ENCODE measurements around the gene TUBA4A.

The TUBA4A gene

DNA sequence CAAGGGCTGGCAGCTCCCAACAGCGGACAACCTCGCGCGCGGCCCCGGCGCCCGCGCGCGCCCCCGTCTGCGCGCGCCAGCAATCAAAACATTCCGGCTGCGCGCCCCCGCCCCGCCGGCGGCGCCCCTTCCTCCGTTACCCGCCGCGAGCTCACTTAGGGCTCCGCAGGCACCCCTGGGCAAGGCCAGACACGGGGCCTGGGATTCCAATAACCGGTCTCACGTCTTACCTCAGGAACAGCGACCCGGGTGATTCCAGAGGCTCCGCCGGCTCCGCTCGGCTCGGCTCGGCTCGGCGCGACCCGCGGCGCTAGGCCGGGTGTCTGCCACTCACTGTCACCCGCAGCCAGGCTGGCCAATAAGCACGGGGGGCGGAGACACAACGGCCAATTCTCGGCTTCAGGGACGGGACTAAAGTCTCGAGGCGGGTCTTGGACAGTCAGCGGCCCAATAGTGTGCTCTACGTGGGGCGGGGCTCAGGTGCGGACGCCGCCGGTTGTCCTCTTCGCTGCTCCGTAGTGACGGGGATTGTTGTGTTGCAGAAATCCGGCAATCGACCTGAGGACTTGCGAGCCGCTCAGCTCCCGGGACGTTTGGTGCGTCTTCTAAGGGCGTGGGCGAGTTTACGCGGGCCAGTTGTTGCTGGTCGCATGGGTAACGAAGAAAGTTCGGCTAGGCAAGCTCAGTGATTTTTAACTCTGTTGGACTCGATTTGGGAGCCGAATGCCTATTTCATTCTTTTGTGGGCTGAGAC is 24.2 kb downstream of the TUBA4A start, which contains the start of the genes ANKZF1 and ATG9A:
Gene ANKZF1, plus strand, starts transcription at position 502 of the 754 bp plus-strand sequence. CDS start 452 bp downstream, outside the sequence.
Gene ATG9A, minus strand, starts transcription at position 332 of the 754 bp plus-strand sequence. CDS start 1,612 bp downstream, outside the sequence.
- peak; percentile 96 for FAIRE-seq

DNA sequence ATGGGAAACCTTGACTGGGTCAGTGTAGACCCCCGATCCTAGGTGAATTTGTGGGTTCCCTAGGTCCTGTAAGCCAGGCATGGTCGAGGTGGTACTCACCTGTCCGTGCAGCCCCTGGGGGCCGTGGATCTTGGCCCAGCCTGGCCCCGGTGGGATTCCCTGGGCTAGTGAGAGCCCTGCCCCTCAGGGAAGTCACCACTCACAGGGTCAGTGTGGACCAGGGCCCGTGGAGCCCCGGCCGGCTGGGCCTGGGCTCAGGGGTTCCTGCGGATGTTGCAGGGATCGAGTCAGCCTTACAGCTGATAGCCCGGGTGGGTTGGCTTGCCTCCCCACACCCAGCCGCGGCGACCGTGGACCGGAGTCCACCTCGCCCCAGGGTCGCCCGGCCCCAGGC is 24.8 kb downstream of the TUBA4A start:
- no peak for FAIRE-seq

DNA sequence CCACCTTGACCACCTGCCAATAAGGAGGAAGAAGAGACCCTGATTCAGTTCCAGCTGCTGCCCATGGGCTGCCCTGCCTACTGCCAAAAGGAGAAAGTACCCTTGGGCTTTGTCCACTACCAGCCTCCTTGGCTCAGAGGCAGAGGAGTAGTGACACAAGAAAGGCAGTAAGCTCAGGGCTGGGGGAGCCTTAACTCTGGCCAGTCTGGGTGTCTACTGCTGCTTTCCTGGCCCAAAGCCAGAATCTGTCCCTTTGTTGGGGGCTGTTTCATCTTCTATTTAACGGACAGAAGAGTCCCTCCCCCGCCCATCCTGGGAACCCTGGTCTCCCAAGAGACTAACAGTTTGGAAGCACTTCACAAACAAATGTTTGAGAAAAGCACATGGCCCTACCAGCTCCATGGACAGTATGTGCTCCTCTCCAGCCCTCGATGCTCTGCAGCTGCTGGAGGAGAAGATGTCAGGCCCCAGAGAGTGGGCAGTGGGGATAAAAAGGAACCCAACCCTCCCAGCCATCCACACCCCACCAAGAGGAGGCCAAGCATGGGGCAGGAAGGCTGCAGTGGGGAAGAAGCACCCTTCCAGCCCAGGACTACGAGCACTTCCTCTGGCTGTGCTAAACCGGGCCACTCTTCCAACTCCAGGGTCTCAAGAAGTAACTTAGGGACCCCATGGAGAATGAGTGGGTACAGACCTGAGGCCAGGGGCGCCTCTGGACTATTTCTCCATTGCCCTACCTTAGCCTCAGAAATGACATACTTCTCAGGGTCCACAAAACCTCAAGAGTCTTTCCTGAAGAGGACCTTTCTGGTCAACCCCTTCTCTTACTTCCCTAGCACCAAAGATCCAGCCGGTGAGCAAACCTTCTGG is 25.4 kb downstream of the TUBA4A start:
- FAIRE-seq, result no peak

DNA sequence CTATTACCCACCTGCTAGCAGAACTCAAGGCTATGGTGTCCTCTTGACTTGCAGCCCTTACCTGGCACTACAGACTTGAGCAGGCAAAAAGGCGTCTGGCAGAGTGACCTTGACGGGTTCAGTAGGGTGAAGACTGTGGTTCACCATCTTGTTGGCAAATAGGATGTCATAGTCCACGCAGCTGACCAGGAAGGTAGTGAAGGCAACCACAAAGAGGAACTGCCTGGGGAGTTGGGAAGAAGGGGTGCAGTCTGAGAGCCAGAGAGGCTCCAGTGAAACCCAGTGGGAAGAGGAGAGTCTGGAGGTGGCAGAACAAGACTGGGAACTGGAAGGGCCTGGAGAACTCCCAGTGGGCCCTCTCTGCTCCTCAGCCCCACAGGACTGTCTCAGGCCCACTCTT is 28.4 kb downstream of the TUBA4A start:
- FAIRE-seq, result no peak

DNA sequence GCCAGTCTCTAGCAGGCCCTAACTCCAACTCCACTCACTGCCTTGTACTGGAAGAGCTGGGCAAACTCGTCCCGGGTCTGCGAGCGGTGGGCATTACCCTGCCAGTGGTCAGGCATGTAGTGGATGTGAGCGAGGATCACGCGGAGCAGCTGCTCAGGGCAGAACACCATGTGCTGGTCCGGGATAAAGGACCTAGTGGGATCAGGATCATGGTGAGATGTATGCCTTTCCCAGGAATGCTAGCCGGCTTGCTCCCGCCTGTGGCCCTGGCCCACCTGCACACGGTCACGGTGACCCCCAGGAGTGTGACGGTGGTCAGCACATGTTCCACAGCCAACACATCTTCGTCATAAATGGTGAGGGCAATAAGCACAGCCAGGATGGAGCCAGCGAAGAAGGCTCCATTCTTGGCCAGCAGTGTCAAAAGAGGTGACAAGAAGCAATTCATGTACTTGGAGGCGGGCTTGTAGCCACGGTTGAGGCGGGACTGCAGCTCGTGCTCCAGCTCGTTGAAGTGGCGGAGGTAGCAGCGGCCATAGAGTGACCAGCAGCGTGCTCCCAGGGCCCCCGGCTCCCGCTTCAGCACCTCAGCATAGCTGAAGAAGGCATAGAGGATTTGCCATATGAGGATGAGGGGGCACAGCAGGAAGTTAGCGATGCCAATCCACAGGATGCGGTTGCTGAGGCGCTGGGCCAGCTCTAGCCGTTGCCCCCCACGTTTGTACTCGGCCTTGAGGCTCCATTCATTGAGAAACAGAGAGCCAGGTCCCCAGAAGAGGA is 29.7 kb downstream of the TUBA4A start:
- FAIRE-seq, result no peak

DNA sequence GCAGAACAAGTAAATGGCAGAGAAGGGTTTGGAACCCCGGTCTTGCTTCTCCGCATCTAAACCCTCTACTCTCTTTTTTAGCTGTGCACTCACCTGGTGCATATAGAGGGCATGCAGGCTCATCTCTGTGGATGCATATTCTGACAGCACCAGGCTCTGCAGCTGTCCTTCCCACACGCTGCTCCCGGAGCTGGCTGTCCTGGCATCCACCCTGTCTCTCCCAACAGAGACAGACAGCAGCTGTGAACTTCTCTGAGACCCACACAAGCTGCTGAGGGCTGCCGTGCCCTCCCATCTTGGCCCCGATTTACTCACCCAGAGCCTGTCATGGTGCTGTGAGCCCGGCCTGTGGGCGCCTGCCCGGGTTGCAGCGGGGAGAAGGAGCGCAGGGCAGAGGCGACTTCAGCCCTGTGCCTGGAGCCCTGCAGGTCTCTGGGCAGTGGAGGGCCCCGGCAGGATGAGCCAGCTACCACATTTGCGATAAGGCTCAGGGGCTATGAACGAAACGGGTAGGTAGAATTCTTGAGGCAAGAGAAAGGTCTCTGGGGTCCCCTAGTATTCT is 31.7 kb downstream of the TUBA4A start:
- no peak for FAIRE-seq

DNA sequence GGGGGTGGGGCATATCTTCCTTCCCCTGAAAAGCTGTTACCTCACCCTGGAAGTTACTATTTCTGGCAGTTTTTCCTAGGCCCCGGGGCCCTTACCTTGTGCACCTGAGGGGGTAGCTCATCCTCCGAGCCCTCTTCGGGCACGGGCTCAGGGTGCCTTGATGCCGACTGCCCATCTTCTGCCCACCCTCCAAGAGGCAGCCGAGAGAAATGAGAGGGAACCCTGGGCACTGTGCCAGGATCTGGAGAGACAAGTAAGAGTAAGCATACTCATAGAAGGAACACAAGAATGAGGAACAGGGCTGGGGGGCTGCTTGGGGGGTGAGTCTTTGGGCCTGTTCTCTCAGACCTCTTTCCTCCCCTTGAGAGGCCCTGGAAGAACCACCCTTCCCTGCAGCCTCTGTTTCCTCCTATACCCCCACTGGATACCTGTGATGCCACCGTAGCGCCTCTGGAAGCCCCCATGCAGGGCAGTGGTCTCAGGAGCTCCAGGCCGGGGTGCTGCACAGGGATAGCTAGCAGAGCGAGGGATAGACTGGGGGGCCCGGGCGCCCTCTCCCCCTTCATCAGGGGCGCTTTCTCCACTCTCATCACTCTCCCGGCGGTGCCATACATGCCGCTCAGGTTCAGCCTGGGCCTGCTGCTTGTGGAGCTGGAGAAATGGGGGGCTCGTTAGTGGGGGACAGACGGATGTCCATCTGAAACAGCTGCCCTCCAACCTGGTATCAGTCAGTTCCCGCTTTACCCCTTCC is 32.9 kb downstream of the TUBA4A start:
- FAIRE-seq, result no peak

DNA sequence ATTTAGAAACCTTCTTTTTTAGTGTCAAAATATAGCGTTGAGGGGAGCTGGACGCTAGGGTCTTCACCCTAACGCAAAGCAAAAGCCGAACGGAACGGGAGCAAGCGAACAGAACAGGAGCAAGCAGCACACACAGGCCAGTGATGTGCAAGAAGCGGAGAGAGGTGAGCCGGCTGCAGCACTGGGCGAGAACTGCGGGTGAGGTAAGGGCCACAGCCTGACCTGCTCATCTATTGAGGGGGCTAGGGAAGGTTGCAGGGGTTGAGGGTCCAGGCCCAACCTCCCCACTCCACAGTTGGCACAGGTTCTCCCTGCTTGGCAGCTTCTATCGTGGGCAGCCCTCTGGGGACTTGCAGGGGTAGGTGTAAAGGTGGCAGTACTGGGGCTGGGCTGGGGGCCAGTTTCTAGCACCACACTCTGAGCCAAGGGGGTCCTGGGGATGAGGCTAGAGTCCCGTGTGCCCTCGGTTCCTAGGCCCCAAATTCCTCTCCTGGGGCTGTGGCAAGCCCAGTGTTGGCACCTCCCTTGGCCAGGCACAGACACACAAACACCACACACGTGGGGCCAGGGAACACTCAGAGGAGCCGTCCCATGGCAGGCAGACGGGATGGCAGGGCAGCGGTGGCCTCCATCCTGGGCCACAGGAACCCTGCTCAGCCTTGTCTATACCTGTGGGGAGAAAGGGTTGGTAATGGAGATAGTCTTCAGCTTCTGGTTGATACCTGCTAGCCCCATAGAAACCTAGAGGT is 33.8 kb downstream of the TUBA4A start:
- FAIRE-seq, result no peak

DNA sequence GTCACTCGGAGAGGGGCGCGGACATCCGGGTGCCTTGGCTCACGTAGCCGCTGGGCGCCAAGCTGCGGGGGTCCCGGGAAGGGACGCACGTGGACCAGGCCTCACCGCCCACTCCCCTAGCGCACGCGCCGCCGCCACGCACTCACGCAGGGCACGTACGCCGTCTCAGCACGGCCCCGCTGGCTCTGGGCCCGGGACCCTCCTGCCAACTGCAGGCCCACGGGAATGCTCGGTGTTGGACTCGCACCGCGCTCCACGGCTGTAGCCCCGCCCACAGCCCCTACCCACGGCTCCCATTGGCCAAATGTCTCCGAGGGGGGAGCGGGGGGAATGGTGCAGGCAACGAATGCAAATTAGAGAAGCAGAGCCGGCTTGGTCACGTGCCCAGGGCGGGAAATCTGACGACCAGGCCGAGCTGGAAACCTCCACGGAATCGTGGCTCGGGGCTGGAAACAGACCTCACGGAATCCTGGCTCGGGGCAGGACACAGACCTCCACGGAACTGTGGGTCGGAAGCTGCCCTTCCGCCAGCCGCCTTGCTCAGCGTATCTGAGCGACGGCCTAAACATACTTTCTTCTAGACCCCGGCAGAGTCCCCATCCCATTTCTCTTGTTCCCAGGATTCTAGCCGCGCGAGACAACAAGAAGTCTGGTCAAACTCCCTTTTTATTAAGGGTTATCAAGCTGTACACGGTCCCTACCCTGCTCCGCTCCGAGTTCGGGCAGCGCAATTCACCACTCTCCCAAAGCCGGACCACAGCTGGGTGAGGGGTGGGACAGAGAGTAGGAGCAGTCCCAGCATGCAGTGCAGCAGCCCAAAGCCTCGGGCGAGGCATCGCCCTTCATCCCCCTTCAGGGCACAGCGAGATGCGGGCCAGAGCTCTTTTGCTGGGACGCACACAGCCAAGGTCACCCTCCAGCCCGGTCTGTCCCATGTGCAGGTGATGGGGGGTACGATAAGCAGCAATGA is 34.7 kb downstream of the TUBA4A start, which contains the start of gene ABCB6:
Gene ABCB6, minus strand, starts transcription at position 227 of the 970 bp plus-strand sequence. CDS start 285 bp downstream, outside the sequence.
- FAIRE-seq, result no peak

DNA sequence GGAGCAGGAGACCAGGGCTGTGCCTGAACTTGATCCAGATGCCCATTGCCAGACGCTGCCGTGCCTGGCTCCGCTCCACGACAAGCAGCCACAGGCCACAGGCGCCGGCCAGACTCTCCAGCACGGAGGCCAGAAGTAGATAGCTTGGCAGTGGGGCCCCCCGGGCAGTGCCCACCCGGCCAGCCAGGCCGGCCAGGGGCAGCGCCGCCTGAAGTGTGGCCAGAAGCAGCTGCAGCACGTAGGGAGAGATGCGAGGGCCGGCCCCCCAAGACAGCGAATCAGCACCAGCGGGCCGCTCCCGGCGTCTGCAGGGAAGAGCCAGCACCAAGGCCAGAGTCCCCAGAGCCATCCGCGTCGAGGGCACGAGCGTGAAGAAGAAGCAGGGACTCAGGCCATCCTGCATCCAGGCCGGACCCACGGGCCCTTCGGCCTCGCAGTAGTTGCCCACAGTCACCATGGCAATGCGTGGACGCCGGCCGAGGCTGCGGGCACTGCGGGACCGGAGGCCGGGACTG is 35.4 kb downstream of the TUBA4A start:
- FAIRE-seq, result no peak

DNA sequence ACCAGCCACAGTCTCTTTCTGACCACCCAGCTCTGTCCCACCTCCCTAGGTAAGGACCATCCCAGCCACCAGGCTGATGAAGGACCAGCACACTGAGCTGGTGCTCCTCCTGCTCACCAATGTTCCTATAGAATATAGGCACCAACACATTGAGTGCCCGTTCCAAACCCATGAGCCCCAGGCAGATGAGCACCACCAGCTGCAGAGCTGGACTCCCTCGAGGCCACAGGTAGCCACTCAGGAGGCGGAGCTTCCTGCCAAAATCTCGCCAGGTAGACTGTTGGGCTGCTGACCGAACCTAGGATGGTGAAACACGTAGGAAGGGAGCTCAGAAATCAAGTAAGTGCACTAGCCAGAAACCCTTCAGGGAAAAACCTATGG is 37.2 kb downstream of the TUBA4A start:
- no peak for FAIRE-seq

DNA sequence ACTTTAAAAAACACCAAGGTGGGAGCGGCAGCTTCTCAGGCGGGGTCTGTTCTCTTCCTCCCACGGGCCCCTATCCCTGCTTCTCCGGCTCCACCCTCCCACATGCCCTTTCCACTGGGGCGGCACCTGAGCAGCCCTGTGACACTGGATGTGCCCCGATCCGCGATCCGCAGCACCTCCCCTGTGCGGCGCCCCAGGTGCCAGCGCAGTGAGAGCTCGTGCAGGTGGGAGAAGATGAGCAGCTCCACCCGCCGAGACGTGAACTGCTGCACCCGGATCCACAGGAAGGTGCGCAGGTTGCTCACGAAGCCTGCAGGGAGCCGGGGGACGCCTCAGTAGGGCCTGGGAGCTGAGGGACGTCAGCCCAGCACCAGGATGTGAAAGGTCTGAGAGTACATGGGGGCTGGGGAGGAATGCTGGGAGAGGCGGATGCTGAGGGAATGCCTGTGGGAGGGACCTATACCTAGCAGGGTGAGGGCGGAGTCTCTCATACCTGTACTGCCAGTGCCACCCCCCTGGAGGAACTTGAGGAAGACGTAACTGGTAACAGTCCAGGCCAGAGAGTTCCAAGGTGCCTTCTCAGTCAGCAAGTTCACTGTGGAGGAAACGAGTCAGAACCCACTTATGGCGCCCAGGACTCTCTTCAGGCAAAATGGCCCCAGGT is 37.7 kb downstream of the TUBA4A start:
- FAIRE-seq, result no peak

DNA sequence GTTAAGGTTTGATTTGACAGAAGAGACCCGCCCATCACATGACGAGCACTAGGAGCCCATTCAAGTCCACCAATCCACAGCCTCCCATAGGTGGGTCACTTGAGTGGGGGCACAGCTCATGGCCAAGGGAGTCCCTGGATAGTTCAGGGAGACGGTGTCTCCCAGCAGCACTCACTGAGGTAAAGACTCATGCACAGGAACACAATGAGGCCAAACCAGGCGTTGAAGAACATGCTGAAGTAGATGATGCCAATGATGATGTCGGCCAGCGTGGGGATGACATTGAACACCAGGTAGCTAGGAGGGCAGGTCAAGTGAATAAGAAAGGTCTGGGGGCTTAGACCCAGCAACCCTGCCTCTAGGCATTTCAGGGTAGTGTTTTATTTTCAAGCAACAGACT is 38.9 kb downstream of the TUBA4A start:
- FAIRE-seq, result no peak

DNA sequence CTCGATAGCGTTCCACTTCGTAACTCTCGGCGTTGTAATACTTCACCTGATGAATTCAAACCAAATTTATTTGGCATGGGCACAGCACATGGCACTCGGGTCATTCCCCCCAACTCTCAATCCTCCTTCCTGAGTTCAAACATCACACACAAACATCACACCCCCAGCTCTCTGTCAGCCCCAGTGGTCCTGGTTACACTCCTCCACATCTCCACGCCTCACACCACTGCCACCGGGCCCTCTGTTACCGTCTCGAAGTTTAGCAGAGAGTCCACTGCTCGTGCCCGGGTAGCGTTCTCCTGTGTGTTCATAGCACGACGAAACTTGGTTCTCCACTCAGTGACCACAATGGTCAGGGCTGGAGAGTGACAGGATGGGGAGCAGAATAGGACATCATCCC is 39.6 kb downstream of the TUBA4A start:
- no peak for FAIRE-seq

DNA sequence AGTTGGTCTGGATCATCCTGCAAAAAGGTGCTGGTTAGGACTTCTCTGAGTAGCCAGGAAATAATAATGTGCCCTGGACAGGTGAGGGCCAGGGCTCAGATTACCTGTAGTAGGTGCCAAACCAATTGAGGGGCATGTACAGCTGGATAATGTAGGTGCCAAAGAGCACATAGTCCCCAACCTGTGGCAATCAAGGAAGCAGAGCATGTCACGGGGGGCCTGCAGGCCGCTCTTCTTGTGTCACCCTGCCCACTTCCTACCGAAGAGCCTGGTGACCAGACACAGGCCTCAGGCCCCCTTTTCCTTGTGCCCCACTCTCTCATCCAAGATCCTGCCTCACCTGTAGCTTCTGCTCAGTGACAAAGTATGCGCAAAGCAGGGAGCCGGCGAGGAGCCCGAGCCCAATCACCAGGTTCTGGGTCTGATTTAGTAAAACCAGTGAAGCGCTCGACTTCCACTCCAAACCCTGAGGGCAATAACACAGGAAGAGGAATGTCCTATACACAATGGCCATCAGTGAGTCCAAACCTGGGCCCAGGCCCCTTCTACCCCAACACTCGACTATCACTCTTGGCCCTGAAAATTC is 40.1 kb downstream of the TUBA4A start:
- no peak for FAIRE-seq

DNA sequence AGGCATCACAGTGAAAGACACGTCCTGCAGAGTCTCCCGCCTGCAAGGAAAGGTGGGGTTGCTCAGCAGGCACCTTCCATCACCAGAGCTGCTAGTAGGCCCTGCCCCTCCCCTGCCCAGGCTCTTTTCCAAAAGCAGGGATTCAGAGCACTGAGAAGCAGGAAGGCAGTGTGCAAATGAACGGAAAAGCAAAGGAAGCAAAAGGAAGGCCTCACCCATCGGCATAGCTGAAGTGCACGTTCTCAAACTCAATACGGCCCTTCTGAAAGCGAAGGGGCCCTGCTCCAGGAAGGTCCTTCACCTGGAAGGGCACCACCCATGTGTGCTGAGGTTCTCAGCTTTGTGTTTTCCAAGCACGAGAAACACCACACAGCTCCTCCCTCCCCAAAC is 40.7 kb downstream of the TUBA4A start:
- no peak for FAIRE-seq

DNA sequence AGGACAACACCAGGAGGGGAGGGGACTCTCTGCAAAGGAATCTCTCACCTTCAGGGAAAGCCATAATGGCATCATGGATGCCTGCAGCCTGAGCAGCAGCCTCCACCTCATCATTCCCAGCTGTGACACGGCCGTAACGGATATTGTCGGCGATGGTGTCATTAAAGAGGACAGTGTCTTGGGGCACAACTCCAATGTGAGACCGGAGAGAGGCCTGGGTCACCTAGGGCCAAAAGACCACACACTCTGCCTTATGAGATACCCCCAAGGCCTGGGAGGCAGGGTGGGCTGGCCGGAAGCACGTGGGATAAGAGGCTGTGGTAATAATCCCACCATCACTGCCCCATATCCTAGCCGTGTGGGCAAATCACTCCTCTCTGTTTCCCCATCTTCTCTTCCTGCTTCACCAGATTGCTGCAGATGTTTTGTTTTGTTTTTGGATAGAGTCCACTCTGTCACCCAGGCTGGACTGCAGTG is 42.8 kb downstream of the TUBA4A start:
- no peak for FAIRE-seq

DNA sequence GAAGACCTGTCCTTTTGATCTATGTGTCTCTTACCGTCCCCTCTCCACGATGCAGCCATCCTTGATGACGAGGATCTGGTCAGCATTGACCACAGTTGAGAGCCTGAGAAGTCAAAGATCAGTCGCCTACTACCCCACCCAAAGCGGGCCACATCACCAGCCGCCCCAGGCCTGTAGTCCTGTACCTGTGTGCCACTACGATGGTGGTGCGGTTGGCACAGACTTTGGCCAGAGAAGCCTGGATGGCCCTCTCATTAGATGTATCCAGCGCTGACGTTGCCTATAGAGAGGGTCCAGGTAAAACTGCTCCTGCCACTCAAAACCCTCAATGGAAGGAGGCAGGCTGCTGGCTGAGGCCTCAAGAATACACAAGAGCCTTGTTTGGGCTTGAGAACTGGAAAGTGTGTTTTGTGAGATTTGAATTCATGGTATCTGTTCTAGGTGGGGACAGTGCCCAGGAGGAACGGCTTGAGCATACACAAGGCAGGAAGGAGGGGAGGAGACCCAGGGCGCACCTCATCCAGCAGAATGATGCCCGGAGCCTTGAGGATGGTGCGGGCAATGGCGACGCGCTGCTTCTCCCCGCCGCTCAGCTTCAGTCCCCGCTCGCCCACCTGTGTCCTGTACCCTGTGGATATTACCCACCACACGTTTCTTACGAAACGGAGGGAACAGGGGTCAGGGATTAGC is 43.4 kb downstream of the TUBA4A start:
- no peak for FAIRE-seq
